Right forelimb (tissue), 1 donor: Measurements from ENCODE around the gene TRIO.
"Not testable (repeated sequence)": the region's sequence is repeated elsewhere in the genome, so short reads cannot be mapped to it uniquely, and the experiment has no call there.

Experiments used
- DNase-seq: peaks from one replicate; pipeline ENCODE4 v3.0.0-alpha.2; 2018

The TRIO gene

DNA sequence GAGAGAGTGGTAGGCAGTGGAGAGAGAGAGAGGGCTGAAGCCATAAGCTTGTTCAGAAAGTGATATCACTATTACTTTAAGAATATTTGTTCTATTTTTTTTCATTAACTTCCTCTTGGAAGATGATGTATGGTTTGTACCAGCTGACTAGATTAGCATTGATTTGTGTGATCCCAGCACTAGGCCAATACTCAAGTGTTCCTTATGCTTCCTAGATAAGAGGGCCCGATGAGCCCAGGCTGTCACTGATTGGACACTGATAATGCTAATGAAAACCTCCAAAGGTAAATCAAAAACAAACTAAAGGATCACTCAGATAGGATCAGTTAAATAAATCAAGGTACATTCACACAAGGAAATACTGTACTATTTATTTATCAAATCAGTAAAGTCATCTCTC lies 385.8 kb downstream of the TRIO start:
- DNase-seq = no peak

DNA sequence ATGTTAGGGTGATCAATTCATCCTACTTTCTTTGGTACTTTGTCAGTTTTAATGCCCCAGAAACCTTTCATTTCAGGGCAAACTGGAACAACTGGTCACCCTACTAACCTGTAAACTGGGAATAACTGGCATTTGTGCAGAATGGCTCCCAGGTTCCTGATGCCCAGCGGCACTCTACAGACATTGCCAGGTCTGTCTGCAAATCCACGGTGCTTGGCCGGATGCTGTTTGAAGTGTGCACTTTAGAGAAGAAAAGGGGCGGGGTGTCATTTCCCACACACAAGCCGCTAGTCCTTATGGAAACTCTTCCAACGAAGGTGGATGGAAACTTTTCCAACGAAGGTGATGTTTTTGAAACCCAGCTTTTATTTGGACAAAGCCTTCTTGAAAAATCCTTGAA lies 388.5 kb downstream of the TRIO start:
- DNase-seq = no peak

DNA sequence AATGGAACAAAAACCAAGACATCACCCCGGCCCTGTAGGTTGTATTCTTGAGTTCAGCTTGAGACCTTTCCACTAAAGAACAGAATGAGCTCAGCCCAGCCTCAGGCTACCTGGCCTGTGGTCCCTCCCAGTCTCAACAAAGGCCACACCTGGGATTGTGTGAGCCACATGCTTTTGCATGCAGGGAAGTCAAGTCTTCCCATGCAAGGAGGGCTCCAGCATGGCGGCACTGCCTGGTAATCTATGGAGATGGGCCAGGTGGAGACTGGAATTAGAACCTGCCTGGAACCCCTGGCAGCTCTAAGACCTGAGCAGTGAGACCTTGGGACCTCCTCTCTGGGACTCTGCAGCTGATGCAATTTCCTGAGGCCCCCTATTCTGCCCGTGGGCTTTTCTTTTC lies 389.0 kb downstream of the TRIO start:
- no peak for DNase-seq

DNA sequence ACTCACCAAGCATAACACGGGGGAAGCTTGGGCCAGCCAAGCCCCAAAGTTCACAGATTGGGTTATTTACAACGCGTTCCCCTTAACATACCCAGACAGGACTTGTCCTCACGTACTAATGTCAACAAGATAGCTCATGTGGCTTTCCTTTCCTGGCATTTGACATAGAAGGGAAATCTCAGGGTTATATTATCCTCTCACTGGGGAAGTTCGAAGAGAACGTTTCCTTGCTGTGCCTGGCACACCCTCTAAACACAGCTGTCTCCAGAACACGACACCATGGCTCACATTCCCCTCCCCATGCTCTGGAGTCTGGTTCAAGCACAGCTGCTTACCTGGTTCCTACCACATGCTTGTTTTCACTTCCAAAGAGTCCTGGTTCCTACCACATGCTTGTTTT lies 391.6 kb downstream of the TRIO start:
- DNase-seq = no peak

DNA sequence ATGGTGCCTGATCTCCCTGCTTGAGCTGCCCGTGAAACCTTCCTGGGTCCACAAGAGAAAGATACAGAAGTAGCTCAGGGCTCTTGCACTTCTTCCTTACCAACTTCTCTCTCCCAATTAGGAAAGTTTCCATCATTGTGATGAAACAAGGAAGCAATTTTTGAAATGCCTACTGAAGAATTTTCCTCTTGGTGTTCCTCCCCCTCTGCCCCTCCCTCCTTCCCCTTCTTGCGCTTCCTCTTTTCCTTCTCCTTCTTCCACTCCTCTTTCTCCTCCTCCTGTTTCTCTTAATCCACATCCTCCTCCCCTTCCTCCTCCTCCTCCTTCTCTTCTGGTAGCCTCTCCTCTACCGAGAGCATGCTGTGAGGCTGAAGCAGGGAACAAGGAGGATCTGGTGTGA lies 402.2 kb downstream of the TRIO start:
- DNase-seq = no peak

DNA sequence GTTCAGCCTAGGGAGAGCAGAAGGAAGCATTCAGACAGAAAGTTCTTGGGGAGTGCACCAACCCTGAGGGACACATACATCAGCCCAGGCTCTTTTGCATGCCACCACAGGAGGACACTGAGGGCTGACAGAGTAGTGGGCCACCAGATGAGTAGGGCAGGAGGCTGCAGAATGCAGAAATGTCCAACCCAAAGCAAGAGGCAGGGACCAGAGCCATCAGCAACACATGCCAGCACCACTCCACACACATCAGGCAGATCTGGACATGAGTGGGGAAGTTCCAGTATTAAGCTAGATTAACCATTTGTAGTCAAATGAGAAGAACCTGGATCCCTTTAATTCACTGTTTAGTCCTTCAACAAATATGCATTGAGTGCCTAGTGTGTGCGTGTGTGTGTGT lies 402.7 kb downstream of the TRIO start:
- DNase-seq = no peak

DNA sequence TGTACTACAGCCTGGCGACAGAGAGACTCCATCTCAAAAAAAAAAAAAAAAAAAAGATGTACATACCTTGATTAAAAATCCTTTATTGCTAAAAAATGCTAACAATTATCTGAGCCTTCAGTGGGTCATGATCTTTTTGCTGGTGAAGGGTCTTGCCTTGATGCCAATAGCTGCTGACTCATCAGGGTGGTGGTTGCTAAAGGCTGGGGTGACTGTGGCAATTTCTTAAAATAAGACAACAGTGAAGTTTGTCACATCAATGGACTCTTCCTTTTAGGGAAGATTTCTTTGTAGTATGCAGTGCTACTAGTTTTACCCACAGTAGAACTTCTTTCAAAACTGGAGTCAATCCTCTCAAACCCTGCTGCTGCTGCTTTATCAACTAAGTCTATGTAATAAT lies 404.5 kb downstream of the TRIO start:
- no peak for DNase-seq

DNA sequence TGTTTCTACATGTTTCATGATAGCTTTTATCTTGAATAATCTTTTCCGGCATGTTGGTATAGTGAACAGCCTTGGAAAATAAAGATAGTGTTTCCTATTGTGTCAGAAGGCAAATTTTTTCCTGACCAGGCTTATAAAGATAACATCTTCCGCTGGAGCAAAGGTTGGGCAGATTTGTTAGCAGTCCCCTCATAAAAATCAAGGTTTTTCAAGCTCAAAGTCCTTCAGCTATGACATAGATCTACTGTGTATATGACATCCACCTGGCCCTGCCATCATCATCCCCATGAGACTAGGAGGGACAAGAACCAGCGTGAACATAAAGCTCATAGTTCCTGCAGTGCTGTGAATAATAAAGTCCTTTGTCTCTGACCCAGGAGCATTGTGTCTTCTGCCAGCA lies 408.1 kb downstream of the TRIO start:
- DNase-seq = no peak

DNA sequence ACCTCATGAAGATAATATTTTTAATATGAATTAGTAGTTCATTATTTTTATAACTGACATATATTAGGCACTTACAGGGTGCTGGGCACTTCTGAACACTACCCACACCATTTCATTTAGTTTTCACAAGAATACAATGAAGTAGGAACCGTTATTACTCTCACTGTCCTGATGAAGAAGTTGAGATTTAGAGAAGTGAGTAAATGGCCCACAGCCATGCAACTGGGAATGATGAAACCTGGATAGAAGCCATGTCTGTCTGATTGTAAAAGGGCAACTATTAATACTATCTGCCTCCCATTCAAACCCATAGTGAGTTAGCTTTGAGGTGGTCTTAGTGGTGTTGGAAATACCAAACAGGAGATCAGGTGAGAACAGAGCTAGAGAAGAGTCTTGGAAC lies 408.9 kb downstream of the TRIO start:
- no peak for DNase-seq

DNA sequence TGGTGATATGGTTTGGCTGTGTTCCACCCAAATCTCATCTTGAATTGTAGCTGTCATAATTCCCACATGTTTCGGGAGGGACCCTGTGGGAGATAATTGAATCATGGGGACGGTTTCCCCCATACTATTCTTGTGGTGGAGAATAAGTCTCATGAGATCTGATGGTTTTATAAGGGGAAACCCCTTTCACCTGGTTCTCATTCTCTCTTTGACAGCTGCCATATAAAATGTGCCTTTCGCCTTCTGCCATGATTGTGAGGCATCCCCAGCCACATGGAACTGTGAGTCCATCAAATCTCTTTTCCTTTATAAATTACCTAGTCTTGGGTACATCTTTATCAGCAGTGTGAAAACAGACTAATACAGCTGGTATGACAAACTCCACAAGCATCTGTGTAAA lies 411.1 kb downstream of the TRIO start:
- not testable (repeated sequence) for DNase-seq

DNA sequence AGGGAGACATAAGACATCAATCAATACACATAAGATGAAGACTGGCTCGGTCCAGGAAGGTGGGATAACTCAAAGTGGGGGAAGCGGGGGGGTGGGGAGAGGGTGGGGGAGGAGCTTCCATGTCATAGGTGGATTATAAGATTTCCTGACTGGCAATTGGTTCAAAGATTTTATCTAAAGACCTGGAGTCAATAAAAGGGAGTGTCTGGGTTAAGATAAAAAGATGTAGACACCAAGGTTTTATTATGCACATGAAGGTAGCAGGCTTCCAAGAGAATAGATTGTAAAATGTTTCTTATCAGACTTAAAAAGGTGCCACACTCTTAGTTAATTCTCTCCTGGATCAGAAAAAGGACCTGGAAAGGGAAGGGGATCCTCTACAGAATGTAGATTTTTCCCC lies 412.9 kb downstream of the TRIO start:
- DNase-seq = no peak

DNA sequence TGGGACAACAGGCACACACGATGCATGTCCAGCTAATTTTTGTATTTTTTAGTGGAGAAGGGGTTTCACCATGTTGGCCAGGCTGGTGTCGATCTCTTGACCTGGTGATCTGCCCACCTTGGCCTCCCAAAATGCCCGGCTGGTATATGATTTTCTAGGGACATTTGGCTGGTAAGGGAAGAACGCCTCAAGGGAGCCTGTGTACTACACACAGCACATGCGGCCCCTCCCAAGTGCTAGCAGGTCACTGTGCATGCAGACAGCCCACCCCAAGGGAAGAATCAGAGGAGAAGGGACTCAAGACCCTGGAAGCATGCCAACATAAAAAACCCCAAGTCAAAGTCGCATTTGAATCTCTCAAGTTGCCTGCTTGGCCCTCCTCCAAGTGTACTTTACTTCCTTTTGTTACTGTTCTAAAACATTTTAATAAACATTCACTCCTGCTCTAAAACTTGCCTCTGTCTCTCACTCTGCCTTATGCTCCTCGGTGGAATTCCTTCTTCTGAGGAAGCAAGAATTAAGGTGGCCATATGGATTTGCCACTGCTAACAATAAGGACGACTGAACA lies 414.1 kb downstream of the TRIO start:
- DNase-seq = no peak

DNA sequence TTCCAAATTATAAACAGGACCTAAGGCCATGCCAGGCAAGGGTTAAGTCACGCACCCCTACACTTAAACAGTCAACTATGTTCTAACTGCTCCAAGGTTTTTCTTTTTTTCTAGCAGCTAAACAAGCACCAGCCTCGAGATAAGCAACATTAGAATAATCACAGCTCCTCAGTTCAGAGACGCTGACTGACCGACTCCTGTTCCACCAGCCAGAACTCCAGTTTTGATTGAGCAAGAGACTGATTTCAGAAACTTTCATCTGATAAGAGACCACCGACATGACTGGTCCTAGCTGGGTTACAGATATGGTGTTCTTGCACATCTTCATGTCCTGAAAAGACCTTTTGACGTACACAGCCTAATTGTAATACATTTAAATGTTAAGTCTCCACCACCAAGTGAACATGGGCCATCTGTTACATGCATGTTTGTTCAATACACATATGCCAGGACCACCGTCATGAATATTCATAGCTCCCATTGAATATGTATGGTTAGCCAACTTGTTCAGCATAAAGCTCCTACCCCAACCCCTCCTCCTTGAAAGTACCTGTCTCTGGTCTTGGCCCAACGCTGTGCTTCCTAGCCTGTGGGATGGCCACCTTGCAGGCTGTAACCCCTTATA lies 414.8 kb downstream of the TRIO start:
- DNase-seq = no peak
